GM21381 (cell line): ENCODE measurements around the gene EFHD2.
"Not testable (repeated sequence)": the region's sequence is repeated elsewhere in the genome, so short reads cannot be mapped to it uniquely, and the experiment has no call there.

Experiments used
- ATAC-seq: cut with Tn5 transposase; IDR thresholded peaks from one replicate; pipeline ENCODE4 v1.9.1; 2021; ENCODE audit warnings: mild to moderate bottlenecking, moderate library complexity; ENCODE audit not compliant: unreplicated experiment

The EFHD2 gene

GRCh38 chr1:15449567-15449966 lies 39.9 kb downstream of the EFHD2 start:
- no peak for ATAC-seq

DNA sequence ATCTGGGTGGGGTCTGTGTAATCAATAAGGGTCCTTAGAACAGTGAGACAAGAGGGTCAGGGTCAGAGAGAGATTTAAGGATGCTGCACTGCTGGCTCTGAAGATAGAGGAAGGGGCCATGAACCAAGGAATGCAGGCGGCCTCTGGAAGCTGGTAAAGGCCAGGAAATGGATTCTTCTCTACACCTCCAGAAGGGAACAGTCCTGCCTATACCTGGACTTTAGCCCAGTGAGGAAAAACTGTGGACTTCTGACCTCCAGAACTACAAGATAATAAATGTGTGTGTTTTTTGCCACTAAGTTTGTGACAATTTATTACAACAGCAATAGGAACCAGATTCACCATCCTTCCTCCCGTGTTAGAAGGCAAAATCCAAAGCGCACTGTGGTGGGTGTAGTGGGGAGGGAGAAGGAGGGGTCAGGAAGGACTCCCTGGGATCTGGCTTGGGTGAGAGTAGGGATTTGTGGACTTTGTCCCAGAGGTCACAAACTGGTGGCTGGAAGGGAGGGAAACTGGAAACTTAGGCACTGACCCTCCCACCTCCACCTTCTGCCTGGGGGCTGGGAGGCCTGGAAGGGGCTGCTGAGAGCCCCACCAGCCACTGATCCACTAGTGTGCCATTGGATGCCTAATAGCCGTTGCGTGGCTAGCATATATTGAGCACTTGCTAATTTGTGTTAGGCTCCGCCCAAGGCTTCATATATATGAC lies 41.5 kb downstream of the EFHD2 start:
- ATAC-seq, result no peak

DNA sequence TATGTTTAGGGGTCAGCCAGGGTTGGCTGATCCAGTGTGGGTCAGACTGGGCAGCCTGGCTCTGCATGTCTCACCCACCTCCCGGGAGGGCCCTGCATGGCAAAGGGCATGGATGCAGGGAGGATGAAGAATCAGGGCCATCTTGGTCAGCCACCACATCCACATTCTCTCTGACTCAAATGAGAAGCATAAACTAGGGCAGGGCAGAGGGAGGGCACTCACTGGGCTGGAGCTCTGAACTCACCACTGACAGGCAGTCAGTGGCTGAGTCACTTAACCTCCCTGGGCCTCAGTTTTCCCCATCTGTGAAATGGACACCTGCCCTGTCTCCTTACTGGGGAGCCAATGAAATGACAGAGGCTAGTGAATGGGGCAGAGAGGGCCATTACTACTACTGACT lies 42.5 kb downstream of the EFHD2 start:
- ATAC-seq, result no peak

- ATAC-seq, result no peak
Observed at GRCh38 chr1:15452866-15453571, 43.3 kb downstream of the EFHD2 start.

GRCh38 chr1:15453734-15454133 lies 44.0 kb downstream of the EFHD2 start:
- ATAC-seq, result no peak

DNA sequence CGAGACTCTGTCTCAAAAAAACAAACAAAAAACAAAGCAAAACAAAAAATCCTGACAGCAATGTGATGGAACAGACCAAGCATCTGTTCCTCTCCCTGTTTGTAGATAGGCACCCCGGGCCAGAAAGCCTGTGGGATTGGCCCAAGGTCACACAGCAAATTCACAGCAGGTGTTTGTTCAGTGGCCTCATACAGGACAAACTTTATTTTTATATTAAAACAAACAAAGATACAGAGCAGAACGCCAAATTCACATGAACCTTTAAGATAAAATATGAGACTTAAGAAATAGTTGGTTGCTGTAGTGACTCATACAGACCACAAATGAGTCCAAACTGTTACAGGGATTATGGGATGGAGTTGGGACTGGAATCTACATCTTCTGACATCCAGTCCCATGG lies 44.6 kb downstream of the EFHD2 start:
- ATAC-seq, result no peak

DNA sequence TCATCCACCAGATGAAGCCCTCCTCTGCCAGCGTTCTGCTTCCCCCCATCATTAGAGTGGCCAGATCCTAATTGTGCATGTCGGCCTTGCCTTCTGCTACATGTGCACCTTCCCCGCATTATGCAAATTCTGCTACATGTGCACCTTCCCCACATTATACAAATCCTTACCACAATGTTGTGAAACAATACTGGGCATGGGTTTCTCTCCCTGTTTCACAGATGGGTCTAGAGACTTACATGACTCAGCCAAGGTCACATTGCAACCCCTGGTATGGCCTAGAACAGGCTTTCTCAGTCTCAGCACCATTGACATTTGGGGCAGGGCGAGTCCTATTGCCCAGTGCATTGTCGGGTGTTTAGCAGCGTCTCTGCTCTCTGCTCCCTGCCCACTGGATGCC lies 45.8 kb downstream of the EFHD2 start:
- no peak for ATAC-seq

DNA sequence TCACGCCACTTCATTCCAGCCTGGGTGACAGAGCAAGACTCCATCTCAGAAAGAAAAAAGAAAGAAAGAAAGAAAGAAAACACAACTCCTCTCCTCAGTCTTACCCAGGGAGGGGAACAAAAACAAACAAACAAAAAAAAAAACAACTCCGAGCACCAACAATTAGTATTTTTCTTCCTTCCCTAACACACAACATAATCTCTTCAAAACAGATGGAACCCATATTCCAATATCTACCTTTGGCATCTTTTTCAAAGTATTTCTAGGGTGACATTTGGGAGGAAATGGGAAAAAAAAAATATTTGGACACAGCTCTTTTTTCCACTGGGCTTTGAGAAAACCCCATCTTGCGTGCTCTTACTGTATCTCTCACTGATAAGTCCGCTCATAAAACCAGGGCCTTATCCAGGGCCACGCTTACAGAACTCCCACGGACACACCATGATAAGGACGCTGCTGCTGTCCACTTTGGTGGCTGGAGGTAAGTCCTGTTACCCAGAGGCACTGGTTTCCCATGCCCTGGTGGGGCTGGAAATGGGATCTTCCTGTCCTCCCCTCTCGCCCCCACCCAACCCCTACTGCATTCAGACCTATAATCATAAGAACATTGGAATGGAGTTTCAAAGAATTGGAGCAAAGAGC lies 46.7 kb downstream of the EFHD2 start, which contains the start of gene CELA2A:
Gene CELA2A, plus strand, starts transcription at position 420 of the 642 bp plus-strand sequence. Its CDS starts 22 bp downstream, at position 442.
- no peak for ATAC-seq

- no peak for ATAC-seq
Observed at GRCh38 chr1:15457585-15457984, 47.9 kb downstream of the EFHD2 start.

- not testable (repeated sequence) for ATAC-seq
Observed at GRCh38 chr1:15458388-15458787, 48.7 kb downstream of the EFHD2 start.

DNA sequence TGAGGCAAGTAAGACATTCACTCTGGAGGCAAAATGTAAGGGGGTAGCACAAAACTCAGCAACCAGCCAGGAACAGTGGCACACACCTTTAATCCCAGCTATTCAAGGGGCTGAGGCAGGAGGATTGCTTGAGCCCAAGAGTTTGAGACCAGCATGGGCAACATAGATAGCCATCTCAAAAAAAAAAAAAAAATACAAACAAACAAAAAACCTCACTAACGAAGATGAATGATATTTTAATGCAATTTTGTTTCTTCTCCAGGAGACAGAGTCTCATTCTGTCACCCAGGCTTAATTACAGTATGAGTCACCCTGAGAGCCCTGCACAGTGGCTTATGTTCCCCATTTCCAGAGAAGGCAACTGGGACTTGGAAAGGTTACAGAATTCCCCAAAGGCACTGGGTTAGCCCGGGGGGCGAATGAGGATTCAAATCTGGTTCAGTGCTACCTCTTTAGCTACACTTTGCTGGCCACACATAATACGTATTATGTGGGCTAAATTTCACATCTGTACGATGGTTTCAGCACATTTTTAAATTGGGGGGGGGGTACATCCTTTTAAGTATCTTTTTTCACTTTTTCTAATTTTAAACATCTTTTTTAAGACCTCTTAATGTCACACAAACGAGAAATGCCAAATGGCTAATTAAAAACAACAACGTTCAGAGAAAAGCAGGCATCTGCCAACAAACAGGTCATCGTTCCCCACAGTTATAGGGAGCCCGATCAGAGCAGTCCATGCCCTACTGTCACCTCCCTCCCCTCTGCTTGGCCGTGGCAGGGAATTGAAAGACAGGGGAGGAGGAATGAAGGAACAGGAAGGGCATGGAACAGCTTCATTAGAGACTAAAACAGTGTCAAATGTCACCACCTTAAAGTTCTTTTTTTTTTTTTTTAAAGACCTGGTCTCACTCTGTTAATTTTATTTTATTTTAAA lies 50.4 kb downstream of the EFHD2 start:
- no peak for ATAC-seq

DNA sequence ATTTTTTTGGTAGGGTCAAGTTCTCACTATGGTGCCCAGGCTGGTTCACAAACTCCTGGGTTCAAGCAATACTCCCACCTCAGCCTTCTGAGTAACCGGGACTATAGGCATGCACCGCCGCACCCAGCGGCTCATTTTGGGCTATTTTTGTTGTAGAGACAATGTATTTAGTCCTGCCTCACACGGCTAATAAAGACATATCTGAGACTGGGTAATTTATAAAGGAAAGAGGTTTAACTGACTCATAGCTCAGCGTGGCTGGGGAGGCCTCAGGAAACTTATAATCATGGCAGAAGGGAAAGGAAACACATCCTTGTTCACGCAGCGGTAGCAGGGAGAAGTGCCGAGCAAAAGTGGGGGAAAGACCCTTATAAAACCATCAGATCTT lies 51.0 kb downstream of the EFHD2 start:
- no peak for ATAC-seq

DNA sequence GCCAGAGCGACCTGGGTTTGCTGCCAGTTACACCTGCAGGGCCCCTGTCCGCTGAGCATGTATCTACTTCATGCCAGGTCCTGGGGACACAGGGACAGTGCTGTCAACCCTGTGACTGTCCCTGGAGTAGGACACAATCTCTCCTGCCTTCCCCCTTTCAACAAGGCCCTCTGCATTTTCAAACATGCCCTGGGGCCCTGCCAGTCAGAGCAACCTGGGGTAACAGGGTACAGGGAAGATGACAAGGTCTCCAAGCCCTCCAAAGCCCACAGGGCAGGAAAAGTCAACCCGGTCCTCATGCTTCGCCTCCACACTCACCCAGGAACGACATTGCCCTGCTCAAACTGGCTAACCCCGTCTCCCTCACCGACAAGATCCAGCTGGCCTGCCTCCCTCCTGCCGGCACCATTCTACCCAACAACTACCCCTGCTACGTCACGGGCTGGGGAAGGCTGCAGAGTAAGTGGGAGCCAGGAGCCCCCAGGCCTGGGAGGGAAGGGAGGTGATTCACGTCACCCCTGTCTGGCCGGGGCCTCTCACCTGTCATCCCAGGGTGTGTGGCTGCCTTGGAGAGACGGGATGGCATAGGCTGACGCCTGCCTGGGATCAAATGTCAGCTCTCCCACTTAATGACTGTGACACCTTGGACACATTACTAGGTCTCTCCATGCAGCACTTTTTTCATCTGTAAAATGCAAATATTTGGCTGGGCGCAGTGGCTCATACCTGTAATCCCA lies 53.5 kb downstream of the EFHD2 start:
- ATAC-seq, result not testable (repeated sequence)

- not testable (repeated sequence) for ATAC-seq
Observed at GRCh38 chr1:15463926-15464322, 54.2 kb downstream of the EFHD2 start.

DNA sequence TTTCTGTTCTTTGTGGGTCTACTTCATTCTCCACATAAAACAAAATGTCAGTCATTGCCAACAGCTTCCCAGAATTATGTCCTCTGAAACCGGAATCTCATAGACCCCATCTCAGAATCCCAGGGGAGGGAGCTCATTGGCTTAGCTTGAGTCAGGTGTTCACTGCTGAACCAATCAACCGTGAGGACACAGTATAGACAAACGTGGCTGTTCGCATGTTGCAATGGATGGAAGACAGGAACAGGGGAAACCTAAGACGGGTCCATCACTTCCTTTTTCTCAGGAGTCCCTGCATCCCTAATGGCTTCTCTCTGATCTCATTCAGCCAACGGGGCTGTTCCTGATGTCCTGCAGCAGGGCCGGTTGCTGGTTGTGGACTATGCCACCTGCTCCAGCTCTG lies 56.0 kb downstream of the EFHD2 start:
- ATAC-seq, result no peak

GRCh38 chr1:15466955-15467625 lies 57.4 kb downstream of the EFHD2 start:
- not testable (repeated sequence) for ATAC-seq

DNA sequence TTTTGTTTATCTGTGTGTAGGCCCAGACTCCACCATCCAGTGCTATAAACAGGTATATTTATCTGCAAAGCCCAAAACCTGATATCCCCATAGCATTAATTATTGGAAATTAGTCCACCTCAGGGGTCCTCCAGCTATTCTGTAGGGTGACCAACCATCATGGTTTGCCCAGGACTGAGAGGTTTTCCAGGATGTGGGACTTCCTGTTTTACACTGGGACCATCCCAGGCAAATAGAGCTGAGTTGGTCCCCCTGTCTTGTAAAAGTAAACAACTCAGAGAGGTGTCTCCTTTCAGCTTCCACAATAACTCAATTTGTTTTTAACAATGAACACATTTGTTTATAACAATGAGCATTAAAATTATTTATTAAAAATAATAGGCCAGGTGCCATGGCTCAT lies 58.5 kb downstream of the EFHD2 start:
- ATAC-seq, result no peak

GRCh38 chr1:15469361-15469760 lies 59.7 kb downstream of the EFHD2 start:
- no peak for ATAC-seq

- not testable (repeated sequence) for ATAC-seq
Observed at GRCh38 chr1:15469821-15470448, 60.2 kb downstream of the EFHD2 start.
